Stimulated activated naive CD8-positive, alpha-beta T cell treated with anti-CD3 and anti-CD28 coated beads, Interleukin-15, Interleukin-2, amounts not matched to agents 100 U/mL and 50 U/mL, for 24 hours (primary cell): ENCODE data around the gene SLC19A1.

Experiments
- ATAC-seq: fragments of 150-1000 bp; cut with Tn5 transposase; one replicate; pipeline ENCODE4 v1.10.0; 2021
- DNase-seq: peaks from one replicate; pipeline ENCODE4 v3.0.0; 2021

The SLC19A1 gene

GRCh38 chr21:45491623-45492022 is 50.6 kb downstream of the SLC19A1 start:
- ATAC-seq = no peak
- no peak for DNase-seq

GRCh38 chr21:45491056-45491455 is 51.2 kb downstream of the SLC19A1 start:
- no peak for DNase-seq
- no peak for ATAC-seq

GRCh38 chr21:45490049-45490731 is 52.0 kb downstream of the SLC19A1 start:
- DNase-seq = no peak
- no peak for ATAC-seq

GRCh38 chr21:45489722-45489982 is 52.6 kb downstream of the SLC19A1 start:
- ATAC-seq = no peak
- DNase-seq = no peak

- DNase-seq = no peak
- no peak for ATAC-seq
Observed at GRCh38 chr21:45488931-45489721, 53.1 kb downstream of the SLC19A1 start.

GRCh38 chr21:45487891-45488600 is 54.2 kb downstream of the SLC19A1 start:
- ATAC-seq = no peak
- DNase-seq = no peak

GRCh38 chr21:45487161-45487806 is 55.0 kb downstream of the SLC19A1 start:
- ATAC-seq (no peak), DNase-seq (no peak)

GRCh38 chr21:45486443-45487160 is 55.6 kb downstream of the SLC19A1 start:
- ATAC-seq (no peak), DNase-seq (no peak)

- ATAC-seq (no peak), DNase-seq (no peak)
Observed at GRCh38 chr21:45485686-45486442, 56.4 kb downstream of the SLC19A1 start.

GRCh38 chr21:45484318-45484717 is 57.9 kb downstream of the SLC19A1 start:
- ATAC-seq (no peak), DNase-seq (no peak)

GRCh38 chr21:45482899-45483821 is 59.1 kb downstream of the SLC19A1 start:
- DNase-seq = peak; percentile 62
- ATAC-seq = peak; percentile 20

GRCh38 chr21:45481977-45482898 is 60.0 kb downstream of the SLC19A1 start:
- ATAC-seq = no peak
- no peak for DNase-seq

- no peak for DNase-seq
- no peak for ATAC-seq
Observed at GRCh38 chr21:45481566-45481965, 60.7 kb downstream of the SLC19A1 start.

GRCh38 chr21:45480701-45481500 is 61.3 kb downstream of the SLC19A1 start:
- DNase-seq (no peak), ATAC-seq (no peak)

GRCh38 chr21:45479691-45480675 is 62.3 kb downstream of the SLC19A1 start:
- ATAC-seq (peak; percentile 33), DNase-seq (peak; percentile 49)

GRCh38 chr21:45478816-45479669 is 63.2 kb downstream of the SLC19A1 start:
- DNase-seq (no peak), ATAC-seq (no peak)
